ENCODE data around the gene FKBP7. TPM values are rescaled to one million over a fixed set of nuclear protein-coding genes. Genes with fewer than 3 reads are reported as not detected.
"Not testable (repeated sequence)": the region's sequence is repeated elsewhere in the genome, so short reads cannot be mapped to it uniquely, and the experiment has no call there.

The FKBP7 gene
- total RNA-seq (10 to 100 TPM; 44.4 to 59.1 TPM), polyA plus RNA-seq (ENCODE audit: insufficient read length in 2 of 2) (10 to 100 TPM; 16.7 to 20.1 TPM)
- long read RNA-seq, donor 1, transcript FKBP7-204 (4 exons, 2,834 nt), result major isoform, 7 of 14 reads
- long read RNA-seq, donor 1, partial matches to known transcripts, result 0 of 14 reads
- long read RNA-seq, donor 1, other reads (novel, unspliced or antisense), result 0 of 14 reads
- long read RNA-seq, donor 2, partial matches to known transcripts, result 0 of 4 reads
- long read RNA-seq, donor 2, other reads (novel, unspliced or antisense), result 0 of 4 reads
- long read RNA-seq, donor 3, partial matches to known transcripts, result 0 of 7 reads
- long read RNA-seq, donor 3, other reads (novel, unspliced or antisense), result 0 of 7 reads
- long read RNA-seq, donor 4, transcript FKBP7-205 (4 exons, 666 nt), result minor isoform, 12 of 58 reads
- long read RNA-seq, donor 4, transcript FKBP7-204 (4 exons, 2,834 nt), result major isoform, 40 of 58 reads
- long read RNA-seq, donor 4, partial matches to known transcripts, result 0 of 58 reads
- long read RNA-seq, donor 4, other reads (novel, unspliced or antisense), result 0 of 58 reads

- DNase-seq (ENCODE audit: low read depth in 4 of 6, low spot score in 6 of 6), result peak; percentile 83 to 97 (median 90)
- peak within 1 kb of the TSS; percentile 91 for H3K4me3 ChIP-seq (ENCODE audit: low read depth, low read length)
- H3K4me1 ChIP-seq (ENCODE audit: control insufficient read depth, insufficient read depth, low read length), result peaks cover 8% of the 10 kb centered on the region
- no peaks in the 10 kb centered on the region for H3K27me3 ChIP-seq (ENCODE audit: control insufficient read depth, insufficient read depth, low read length)
- WGBS (ENCODE audit: insufficient coverage), result under 1% methylated on average over 47 of the region's 56 CpGs
- H3K27ac ChIP-seq (ENCODE audit: low read depth, low read length), result peak within 1 kb of the TSS; percentile 99
- no peaks in the 10 kb centered on the region for H3K9me3 ChIP-seq (ENCODE audit: control insufficient read depth, insufficient read depth, low read length)
- no peaks in the 10 kb centered on the region for H3K36me3 ChIP-seq (ENCODE audit: control insufficient read depth, insufficient read depth, low read length)
Measured at GRCh38 chr2:178478439-178479274, at the start of gene FKBP7. Gene FKBP7, minus strand, starts transcription at chr2:178478600. Its CDS starts 101 bp downstream, at chr2:178478499.

GRCh38 chr2:178527592-178527991 lies 49.2 kb upstream of the FKBP7 start:
- Histone ChIP-seq H3K4me3 (ENCODE audit: low read depth, low read length) (no peak overlapping the region), H3K4me1 (ENCODE audit: control insufficient read depth, insufficient read depth, low read length) (no peaks in the 10 kb centered on the region), H3K36me3 (ENCODE audit: control insufficient read depth, insufficient read depth, low read length) (no peaks in the 10 kb centered on the region), H3K27me3 (ENCODE audit: control insufficient read depth, insufficient read depth, low read length) (no peaks in the 10 kb centered on the region), H3K9me3 (ENCODE audit: control insufficient read depth, insufficient read depth, low read length) (peaks cover 2% of the 10 kb centered on the region), H3K27ac (ENCODE audit: low read depth, low read length) (no peak overlapping the region)
- WGBS (ENCODE audit: insufficient coverage), result 100% methylated on average over 1 of the region's 2 CpGs
- peak in 1 of 6 donors; percentile 3 for DNase-seq (ENCODE audit: low read depth in 4 of 6, low spot score in 6 of 6)

GRCh38 chr2:178526256-178526655 lies 47.9 kb upstream of the FKBP7 start:
- Histone ChIP-seq H3K9me3 (ENCODE audit: control insufficient read depth, insufficient read depth, low read length) (peaks cover 2% of the 10 kb centered on the region), H3K36me3 (ENCODE audit: control insufficient read depth, insufficient read depth, low read length) (no peaks in the 10 kb centered on the region), H3K27ac (ENCODE audit: low read depth, low read length) (no peak overlapping the region), H3K4me1 (ENCODE audit: control insufficient read depth, insufficient read depth, low read length) (no peaks in the 10 kb centered on the region), H3K27me3 (ENCODE audit: control insufficient read depth, insufficient read depth, low read length) (no peaks in the 10 kb centered on the region), H3K4me3 (ENCODE audit: low read depth, low read length) (no peak overlapping the region)
- DNase-seq (ENCODE audit: low read depth in 4 of 6, low spot score in 6 of 6), result no peak
- WGBS (ENCODE audit: insufficient coverage), result no CpG with 5 or more reads among the region's 4 CpGs

GRCh38 chr2:178525460-178525859 lies 47.1 kb upstream of the FKBP7 start:
- not testable (repeated sequence) for H3K4me1 ChIP-seq (ENCODE audit: control insufficient read depth, insufficient read depth, low read length); H3K27me3 ChIP-seq (ENCODE audit: control insufficient read depth, insufficient read depth, low read length); H3K4me3 ChIP-seq (ENCODE audit: low read depth, low read length); H3K9me3 ChIP-seq (ENCODE audit: control insufficient read depth, insufficient read depth, low read length); H3K36me3 ChIP-seq (ENCODE audit: control insufficient read depth, insufficient read depth, low read length); H3K27ac ChIP-seq (ENCODE audit: low read depth, low read length); DNase-seq (ENCODE audit: low read depth in 4 of 6, low spot score in 6 of 6)
- WGBS (ENCODE audit: insufficient coverage), result no CpG with 5 or more reads among the region's 1 CpG

GRCh38 chr2:178525010-178525409 lies 46.6 kb upstream of the FKBP7 start:
- not testable (repeated sequence) for DNase-seq (ENCODE audit: low read depth in 4 of 6, low spot score in 6 of 6); H3K4me1 ChIP-seq (ENCODE audit: control insufficient read depth, insufficient read depth, low read length); H3K36me3 ChIP-seq (ENCODE audit: control insufficient read depth, insufficient read depth, low read length); H3K27me3 ChIP-seq (ENCODE audit: control insufficient read depth, insufficient read depth, low read length); H3K27ac ChIP-seq (ENCODE audit: low read depth, low read length); H3K4me3 ChIP-seq (ENCODE audit: low read depth, low read length); H3K9me3 ChIP-seq (ENCODE audit: control insufficient read depth, insufficient read depth, low read length)
- no CpG with 5 or more reads among the region's 5 CpGs for WGBS (ENCODE audit: insufficient coverage)

- Histone ChIP-seq H3K9me3 (ENCODE audit: control insufficient read depth, insufficient read depth, low read length) (peaks cover 2% of the 10 kb centered on the region), H3K36me3 (ENCODE audit: control insufficient read depth, insufficient read depth, low read length) (peaks cover 2% of the 10 kb centered on the region), H3K27ac (ENCODE audit: low read depth, low read length) (peak overlapping the region; percentile 85), H3K27me3 (ENCODE audit: control insufficient read depth, insufficient read depth, low read length) (no peaks in the 10 kb centered on the region), H3K4me3 (ENCODE audit: low read depth, low read length) (peak overlapping the region; percentile 78), H3K4me1 (ENCODE audit: control insufficient read depth, insufficient read depth, low read length) (no peaks in the 10 kb centered on the region)
- DNase-seq (ENCODE audit: low read depth in 4 of 6, low spot score in 6 of 6), result peak in 2 of 6 donors; percentile 4
- 31% methylated on average over 3 of the region's 8 CpGs for WGBS (ENCODE audit: insufficient coverage)
Measured at GRCh38 chr2:178523596-178524134, 45.3 kb upstream of the FKBP7 start.

- DNase-seq (ENCODE audit: low read depth in 4 of 6, low spot score in 6 of 6), result peak; percentile 40 to 95 (median 60)
- Histone ChIP-seq H3K27ac (ENCODE audit: low read depth, low read length) (peak overlapping the region; percentile 85), H3K4me3 (ENCODE audit: low read depth, low read length) (peak overlapping the region; percentile 78), H3K9me3 (ENCODE audit: control insufficient read depth, insufficient read depth, low read length) (peaks cover 2% of the 10 kb centered on the region), H3K27me3 (ENCODE audit: control insufficient read depth, insufficient read depth, low read length) (no peaks in the 10 kb centered on the region), H3K36me3 (ENCODE audit: control insufficient read depth, insufficient read depth, low read length) (peaks cover 6% of the 10 kb centered on the region), H3K4me1 (ENCODE audit: control insufficient read depth, insufficient read depth, low read length) (no peaks in the 10 kb centered on the region)
- WGBS (ENCODE audit: insufficient coverage), result 36% methylated on average over 16 of the region's 25 CpGs
Measured at GRCh38 chr2:178522950-178523595, 44.7 kb upstream of the FKBP7 start.

- DNase-seq (ENCODE audit: low read depth in 4 of 6, low spot score in 6 of 6), result no peak
- Histone ChIP-seq H3K27ac (ENCODE audit: low read depth, low read length) (no peak overlapping the region), H3K4me1 (ENCODE audit: control insufficient read depth, insufficient read depth, low read length) (no peaks in the 10 kb centered on the region), H3K9me3 (ENCODE audit: control insufficient read depth, insufficient read depth, low read length) (peaks cover 2% of the 10 kb centered on the region), H3K4me3 (ENCODE audit: low read depth, low read length) (no peak overlapping the region), H3K27me3 (ENCODE audit: control insufficient read depth, insufficient read depth, low read length) (no peaks in the 10 kb centered on the region), H3K36me3 (ENCODE audit: control insufficient read depth, insufficient read depth, low read length) (peaks cover 6% of the 10 kb centered on the region)
- 100% methylated on average over 6 of the region's 11 CpGs for WGBS (ENCODE audit: insufficient coverage)
Measured at GRCh38 chr2:178521304-178522150, 43.1 kb upstream of the FKBP7 start.
